HFF-Myc (cell line): ENCODE measurements around the gene SLC25A12.

Experiments used
- DNase-seq: peaks from one replicate; pipeline ENCODE4 v3.0.0-alpha.2; 2011; ENCODE audit warnings: low read depth; ENCODE audit errors: extremely low read depth
- H3K4me3 ChIP-seq: replicated peaks from 2 replicates; pipeline ENCODE4 v1.5.1; 2011; ENCODE audit warnings: low read depth, mild to moderate bottlenecking, control low read depth, low read length
- TF ChIP-seq, protein P1 (sequence below): IDR thresholded peaks from 2 replicates; pipeline ENCODE4 v1.5.1; 2012; ENCODE audit warnings: mild to moderate bottlenecking, low read depth, low read length, control low read depth; ENCODE audit errors: missing control alignments

The SLC25A12 gene

DNA sequence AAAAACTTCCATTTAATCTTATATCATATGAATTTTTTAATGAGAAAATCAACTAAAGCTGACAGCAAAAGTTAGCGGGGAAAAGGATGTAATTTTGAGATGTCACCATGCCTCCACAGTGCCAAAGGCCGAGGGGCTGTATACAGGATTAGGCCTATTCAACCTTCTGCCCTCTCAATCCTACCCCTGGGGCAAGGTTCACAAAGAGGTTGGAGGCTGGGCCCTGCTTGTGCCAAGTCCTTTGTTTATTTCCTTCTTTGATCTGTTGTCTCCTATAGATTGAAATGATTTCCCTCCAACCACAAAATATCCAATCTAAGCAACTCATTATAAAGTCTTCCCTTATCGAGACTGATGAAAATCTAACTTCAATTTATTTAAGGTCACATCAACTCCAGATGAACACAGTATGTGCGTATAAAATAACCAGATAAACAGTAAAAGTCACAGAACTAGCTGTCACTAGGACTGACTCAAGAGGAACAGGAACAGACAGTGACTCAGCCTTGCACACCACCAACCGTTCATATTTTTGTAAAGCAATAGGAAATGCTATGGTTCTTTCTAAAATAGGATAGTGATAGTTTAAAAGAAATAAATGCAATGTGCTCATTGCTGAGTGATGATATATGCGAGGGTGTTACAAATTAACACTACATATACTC, 95.8 kb downstream of the SLC25A12 start:
- peak; percentile 22 for DNase-seq
- TF ChIP-seq, protein P1, sequence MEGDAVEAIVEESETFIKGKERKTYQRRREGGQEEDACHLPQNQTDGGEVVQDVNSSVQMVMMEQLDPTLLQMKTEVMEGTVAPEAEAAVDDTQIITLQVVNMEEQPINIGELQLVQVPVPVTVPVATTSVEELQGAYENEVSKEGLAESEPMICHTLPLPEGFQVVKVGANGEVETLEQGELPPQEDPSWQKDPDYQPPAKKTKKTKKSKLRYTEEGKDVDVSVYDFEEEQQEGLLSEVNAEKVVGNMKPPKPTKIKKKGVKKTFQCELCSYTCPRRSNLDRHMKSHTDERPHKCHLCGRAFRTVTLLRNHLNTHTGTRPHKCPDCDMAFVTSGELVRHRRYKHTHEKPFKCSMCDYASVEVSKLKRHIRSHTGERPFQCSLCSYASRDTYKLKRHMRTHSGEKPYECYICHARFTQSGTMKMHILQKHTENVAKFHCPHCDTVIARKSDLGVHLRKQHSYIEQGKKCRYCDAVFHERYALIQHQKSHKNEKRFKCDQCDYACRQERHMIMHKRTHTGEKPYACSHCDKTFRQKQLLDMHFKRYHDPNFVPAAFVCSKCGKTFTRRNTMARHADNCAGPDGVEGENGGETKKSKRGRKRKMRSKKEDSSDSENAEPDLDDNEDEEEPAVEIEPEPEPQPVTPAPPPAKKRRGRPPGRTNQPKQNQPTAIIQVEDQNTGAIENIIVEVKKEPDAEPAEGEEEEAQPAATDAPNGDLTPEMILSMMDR, result no peak

DNA sequence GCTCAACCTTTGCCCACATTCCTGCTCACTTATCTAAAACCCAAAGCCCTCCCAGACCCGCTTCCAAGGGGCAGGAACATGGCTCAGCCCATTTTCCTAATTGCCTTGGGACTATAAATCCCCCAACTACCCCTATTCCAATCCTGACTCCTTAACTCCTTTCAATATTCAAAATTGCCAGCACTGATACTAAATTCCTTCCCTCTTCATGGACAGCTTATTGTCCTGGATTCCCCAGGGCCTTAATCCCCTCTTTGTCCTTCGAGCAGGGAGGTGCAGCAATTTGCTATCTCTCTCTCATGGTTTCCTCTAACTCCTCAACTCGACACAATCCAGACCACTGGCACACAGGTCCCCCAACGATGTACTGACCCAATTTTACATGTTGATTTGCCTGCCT, 99.1 kb downstream of the SLC25A12 start:
- no peak for DNase-seq
- no peak overlapping the region for H3K4me3 ChIP-seq
- TF ChIP-seq, protein P1, result no peak

More for the DNA sequence above, 95.8 kb downstream of the SLC25A12 start:
- H3K4me3 ChIP-seq, result no peak overlapping the region

DNA sequence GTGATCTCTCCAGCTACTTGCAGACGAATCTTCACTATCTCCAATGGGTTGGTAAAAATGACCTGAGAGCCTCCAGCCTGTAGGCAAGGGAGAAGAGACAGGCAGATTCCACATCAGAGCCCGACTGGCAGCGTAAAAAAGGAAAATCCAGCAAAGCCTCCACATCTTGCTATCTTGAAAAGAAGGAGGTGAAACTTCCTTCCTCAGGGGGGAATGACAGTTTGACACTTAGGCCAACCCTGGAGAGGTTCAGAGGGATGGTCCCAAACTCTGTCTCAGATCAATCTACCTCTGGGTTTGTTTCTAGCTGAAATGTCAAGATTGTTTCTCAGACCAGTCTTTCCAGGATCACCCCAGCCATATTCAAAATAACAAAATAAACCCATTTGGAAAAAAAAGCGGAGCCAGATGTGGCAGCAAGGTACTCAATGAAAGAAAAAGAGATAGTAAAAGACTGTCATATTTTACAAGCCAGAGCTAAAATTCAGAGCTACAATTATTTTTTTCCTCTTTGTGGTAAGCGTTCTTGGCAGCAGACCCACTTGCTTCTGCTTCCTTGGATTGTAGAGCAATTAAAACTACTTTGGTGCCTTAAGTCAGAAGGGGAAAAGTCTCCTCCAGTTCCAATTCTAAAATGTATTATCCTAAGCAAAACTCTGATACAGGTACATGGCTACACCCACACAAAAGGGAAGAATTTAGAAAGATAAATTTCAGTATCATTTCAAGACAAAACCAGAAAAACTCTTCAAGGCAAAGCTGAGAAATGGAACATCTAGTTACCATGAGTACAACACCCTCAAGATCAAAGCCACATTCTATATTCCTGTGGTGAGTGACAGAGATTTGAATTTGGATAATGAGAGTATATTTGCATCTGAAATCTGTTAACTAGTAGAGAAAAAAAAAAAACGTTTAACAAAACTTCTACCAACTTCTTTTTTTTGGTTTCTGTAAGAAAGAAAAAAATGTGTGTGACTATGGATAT, 100.1 kb downstream of the SLC25A12 start:
- H3K4me3 ChIP-seq, result no peak overlapping the region
- TF ChIP-seq, protein P1, result no peak
- DNase-seq, result no peak

DNA sequence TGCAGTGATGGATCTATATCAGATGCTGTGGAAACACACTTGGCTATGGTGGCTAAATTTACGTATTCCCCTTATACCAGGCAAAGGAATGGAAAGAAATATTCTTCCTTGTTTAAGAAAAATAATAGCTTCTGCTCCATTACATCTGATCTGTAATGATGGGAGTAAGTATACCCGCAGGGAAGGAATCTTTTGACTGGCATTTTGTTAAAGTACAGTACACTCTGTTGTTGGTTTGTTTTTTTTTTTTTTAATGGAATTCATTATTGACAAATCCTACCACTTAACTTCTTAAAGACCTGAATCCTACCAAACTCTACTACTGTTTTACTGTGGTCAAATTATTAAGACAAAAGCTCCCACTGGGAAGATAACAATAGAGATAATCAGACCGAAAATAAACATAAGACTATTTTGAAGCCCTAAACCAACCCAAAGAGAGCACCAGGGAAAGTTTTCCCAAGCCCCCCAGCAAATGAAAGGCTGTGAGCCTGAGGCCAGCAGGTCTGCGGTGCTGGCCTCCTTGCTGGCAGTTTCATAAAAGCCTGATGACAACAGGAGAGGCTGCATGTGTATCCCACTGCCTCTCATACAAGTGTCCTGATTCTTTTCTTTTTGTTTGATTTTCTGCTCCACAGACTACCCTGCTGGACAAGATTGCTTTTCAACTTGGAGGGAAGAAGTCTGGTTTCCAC, 101.0 kb downstream of the SLC25A12 start:
- H3K4me3 ChIP-seq, result no peak overlapping the region
- no peak for DNase-seq
- TF ChIP-seq, protein P1, result no peak

DNA sequence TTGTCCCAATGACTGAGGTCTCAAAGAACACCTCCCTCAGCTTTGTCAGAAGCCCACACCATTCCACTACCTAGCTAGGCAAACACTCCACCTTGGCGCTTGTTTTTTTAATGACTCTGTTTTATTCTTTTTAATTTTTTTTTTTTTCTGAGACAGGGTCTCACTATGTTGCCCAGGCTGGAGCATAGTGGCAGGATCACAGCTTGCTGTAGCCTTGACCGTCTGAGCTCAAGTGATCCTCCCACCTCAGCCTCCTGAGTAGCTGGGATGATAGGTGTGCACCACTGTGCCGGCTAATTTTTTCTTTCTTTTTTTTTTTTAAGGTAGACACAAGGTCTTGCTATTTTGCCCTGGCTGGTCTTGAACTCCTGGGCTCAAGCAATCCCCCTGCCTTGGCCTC, 101.9 kb downstream of the SLC25A12 start:
- DNase-seq, result no peak
- TF ChIP-seq, protein P1, result no peak
- no peak overlapping the region for H3K4me3 ChIP-seq

DNA sequence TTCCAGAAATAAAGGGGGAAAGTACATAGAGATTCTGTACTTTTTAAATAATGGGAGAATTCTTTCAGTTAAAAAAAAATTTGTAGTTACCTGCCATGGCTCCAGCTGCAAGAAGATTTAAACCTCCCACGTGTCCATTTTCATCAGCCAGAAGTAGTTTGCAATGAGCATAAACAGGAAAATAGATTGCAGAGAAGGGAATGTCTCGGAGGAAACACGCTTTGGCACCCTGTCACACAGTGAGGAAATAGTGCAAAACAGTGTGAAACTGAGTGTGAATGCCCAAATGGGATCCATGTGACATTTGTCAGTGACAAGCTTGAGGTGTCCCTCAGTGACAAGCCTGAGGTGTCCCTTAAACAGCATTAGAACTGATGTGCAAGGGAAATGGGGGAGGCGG, 102.7 kb downstream of the SLC25A12 start:
- DNase-seq, result no peak
- TF ChIP-seq, protein P1, result no peak
- H3K4me3 ChIP-seq, result no peak overlapping the region
